B cell (primary cell): ENCODE data around the gene AMOTL1. TPM values are rescaled to one million over a fixed set of nuclear protein-coding genes. Genes with fewer than 3 reads are reported as not detected.
"Not testable (repeated sequence)": the region's sequence is repeated elsewhere in the genome, so short reads cannot be mapped to it uniquely, and the experiment has no call there.

ENCODE experiments used
- ATAC-seq: fragments of 200-7000 bp; cut with Tn5 transposase; one replicate; pipeline ENCODE4 v1.10.0; 2021; ENCODE audit warnings: low read depth, mild to moderate bottlenecking, moderate number of reproducible peaks, moderate library complexity
- CTCF ChIA-PET: fragments of 350-600 bp; sonication (Branson Sonifier 250); formaldehyde crosslinking; loops from one replicate; lab custom pipeline; 2021; ENCODE audit warnings: antibody characterized with exemption, inconsistent platforms; lab: Charles Lee
- POLR2A ChIA-PET: fragments of 350-600 bp; sonication (Branson Sonifier 250); formaldehyde crosslinking; loops from one replicate; lab custom pipeline; 2021; ENCODE audit warnings: antibody characterized with exemption; lab: Charles Lee
- DNase-seq: peaks from one replicate; pipeline ENCODE4 v3.0.0; 2013
- H2AFZ ChIP-seq: 2 replicates; pipeline ENCODE4 v1.6.1; 2012; ENCODE audit warnings: mild to moderate bottlenecking, low read depth, low read length; ENCODE audit not compliant: insufficient read depth, poor library complexity, severe bottlenecking
- H3K27ac ChIP-seq, 2 donors: 1 replicate in 1 of 2; 2 replicates in 1 of 2; pipeline ENCODE4 v1.5.1; 2012 to 2013; ENCODE audit warnings: low read length in 2 of 2, mild to moderate bottlenecking in 2 of 2, moderate library complexity in 1 of 2
- H3K27me3 ChIP-seq, 4 experiments: fragments of 200-600 bp in 1 of 4; sonication (generic) in 1 of 4; replicated peaks in 1 of 4; 1 replicate in 2 of 4; 2 replicates in 2 of 4; pipeline versions ENCODE4 v1.6.1 to v1.7.0; 2013 to 2016; ENCODE audit warnings: low read length in 3 of 4, mild to moderate bottlenecking in 2 of 4, mixed read lengths in 1 of 4, moderate library complexity in 1 of 4; ENCODE audit not compliant: insufficient read depth in 4 of 4, control insufficient read depth in 3 of 4; ENCODE audit errors: control extremely low read depth in 1 of 4
- H3K36me3 ChIP-seq, 2 experiments: replicated peaks in 1 of 2; 1 replicate in 1 of 2; 2 replicates in 1 of 2; pipeline versions ENCODE4 v1.6.1 to v1.7.1; 2013; ENCODE audit warnings: low read length in 1 of 2; ENCODE audit not compliant: insufficient read depth in 2 of 2, control insufficient read depth in 1 of 2; ENCODE audit errors: control extremely low read depth in 1 of 2, extremely low read depth in 1 of 2
- H3K4me1 ChIP-seq, 2 donors: fragments of 200-600 bp in 1 of 2; sonication (generic) in 1 of 2; 1 replicate in 1 of 2; 2 replicates in 1 of 2; pipeline versions ENCODE4 v1.5.1 to v1.6.1; 2013 to 2017; ENCODE audit warnings: low read length in 2 of 2; ENCODE audit not compliant: control insufficient read depth in 2 of 2, insufficient read depth in 2 of 2
- H3K4me2 ChIP-seq: replicated peaks from 2 replicates; pipeline ENCODE3; 2012; ENCODE audit warnings: mild to moderate bottlenecking, low read depth, low read length; ENCODE audit not compliant: poor library complexity, severe bottlenecking
- H3K4me3 ChIP-seq, 5 experiments: fragments of 200-600 bp in 1 of 5; sonication (generic) in 1 of 5; 1 replicate in 3 of 5; 2 replicates in 2 of 5; pipeline versions ENCODE4 v1.5.1 to v1.7.0; 2011 to 2016; ENCODE audit warnings: low read length in 4 of 5, mild to moderate bottlenecking in 4 of 5, low read depth in 2 of 5, control low read depth in 1 of 5, moderate library complexity in 1 of 5; ENCODE audit not compliant: insufficient read depth in 1 of 5; ENCODE audit errors: control extremely low read depth in 1 of 5, extremely low read depth in 1 of 5
- H3K79me2 ChIP-seq: fragments of 200-600 bp; sonication (generic); one replicate; pipeline ENCODE4 v1.6.0; 2016; ENCODE audit warnings: low read length; ENCODE audit not compliant: control insufficient read depth, insufficient read depth
- H3K9ac ChIP-seq: fragments of 200-600 bp; sonication (generic); 2 replicates; pipeline ENCODE4 v1.6.1; 2017; ENCODE audit warnings: mild to moderate bottlenecking, low read length, moderate library complexity
- H3K9me3 ChIP-seq, 3 donors: one replicate each; pipeline versions ENCODE4 v1.6.1 to v1.7.1; 2013; ENCODE audit warnings: low read length in 2 of 3; ENCODE audit not compliant: control insufficient read depth in 2 of 3, insufficient read depth in 1 of 3; ENCODE audit errors: control extremely low read depth in 1 of 3
- H4K20me1 ChIP-seq: 2 replicates; pipeline ENCODE4 v1.6.0; 2012; ENCODE audit warnings: mild to moderate bottlenecking, low read length; ENCODE audit not compliant: insufficient read depth, control insufficient read depth, poor library complexity, severe bottlenecking
- H3K27ac Mint-ChIP-seq: one replicate; pipeline ENCODE4 v1.8.0; 2021; ENCODE audit warnings: mixed read lengths
- H3K27me3 Mint-ChIP-seq: one replicate; pipeline ENCODE4 v1.8.0; 2021; ENCODE audit warnings: mixed read lengths
- H3K4me1 Mint-ChIP-seq: one replicate; pipeline ENCODE4 v1.8.0; 2021; ENCODE audit warnings: mixed read lengths
- H3K4me3 Mint-ChIP-seq: one replicate; pipeline ENCODE4 v1.8.0; 2021; ENCODE audit warnings: mixed read lengths
- H3K9me3 Mint-ChIP-seq: one replicate; pipeline ENCODE4 v1.8.0; 2022; ENCODE audit warnings: mixed read lengths; ENCODE audit not compliant: insufficient read depth
- EZH2 ChIP-seq: IDR thresholded peaks from 2 replicates; pipeline ENCODE4 v1.6.1; 2012; ENCODE audit warnings: borderline replicate concordance, low read depth, mild to moderate bottlenecking, moderate library complexity, low read length; ENCODE audit not compliant: insufficient read depth, poor library complexity, severe bottlenecking
- WGBS: methylation state at CpG from one replicate; pipeline ENCODE4 v1.1.5; 2013; ENCODE audit warnings: missing lambda C conversion rate; ENCODE audit not compliant: insufficient coverage; 5-methylcytosine and 5-hydroxymethylcytosine counted together
- intact Hi-C: fragments of 100-400 bp; cut with micrococcal nuclease; formaldehyde crosslinking; loops from one replicate; pipeline ENCODE4 v1.10.0; 2022
- polyA plus RNA-seq: library from polyadenylated mRNA; depleted of rRNA; stranded (reverse); fragments of >200 nt; gene quantifications from 2 replicates; pipeline ENCODE4 v1.2.3, GENCODE V29; 2012
- total RNA-seq, 2 donors: library from RNA; stranded (reverse); fragments of 120-200 nt in 1 of 2; gene quantifications; 1 replicate in 1 of 2; 2 replicates in 1 of 2; pipeline versions ENCODE4 v1.2.3 to v1.2.4, GENCODE V29; 2013 to 2022
- TF ChIP-seq, protein P1 (sequence below): fragments of 200-600 bp; IDR thresholded peaks from one replicate; pipeline ENCODE4 v1.8.0; 2022; ENCODE audit warnings: antibody characterized with exemption, mild to moderate bottlenecking

The AMOTL1 gene
- total and polyA plus RNA-seq, 2 donors (not counting 1 experiment from before 2014, with no cell fraction given) = 0.04 to 0.30 TPM

DNA sequence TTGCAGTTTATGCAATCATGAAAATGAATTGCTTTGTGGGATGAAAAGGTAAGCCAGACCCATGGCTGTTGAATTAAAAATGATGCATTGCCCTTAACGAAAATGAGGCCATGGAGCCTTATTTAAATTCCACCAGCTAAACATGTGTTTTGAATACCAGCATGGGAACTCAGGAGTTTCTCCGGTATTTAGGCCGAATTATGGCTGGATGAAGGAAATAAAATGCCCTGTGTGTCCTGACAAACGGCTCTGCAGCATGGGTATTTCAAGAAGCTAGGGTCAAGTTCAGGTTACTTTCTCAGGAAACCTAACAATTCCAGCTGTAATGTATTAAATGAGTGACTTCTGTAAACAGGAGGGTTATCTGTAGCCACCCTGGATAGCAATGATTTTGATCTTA, 38.3 kb downstream of the AMOTL1 start:
- H3K36me3 ChIP-seq = no peaks in the 10 kb centered on the region
- no peaks in the 10 kb centered on the region for H3K4me1 ChIP-seq
- H3K4me2 ChIP-seq = no peak overlapping the region
- H3K9me3 Mint-ChIP-seq = no peaks in the 10 kb centered on the region
- ChIA-PET POLR2A (no interaction called here), CTCF (no interaction called here)
- no peak overlapping the region for H3K4me3 Mint-ChIP-seq
- H3K79me2 ChIP-seq = no peaks in the 10 kb centered on the region
- DNase-seq (no peak), ATAC-seq (no peak)
- no peak overlapping the region for H3K4me3 ChIP-seq
- H3K27ac ChIP-seq = no peak overlapping the region
- TF ChIP-seq EZH2 = no peak
- TF ChIP-seq, protein P1, sequence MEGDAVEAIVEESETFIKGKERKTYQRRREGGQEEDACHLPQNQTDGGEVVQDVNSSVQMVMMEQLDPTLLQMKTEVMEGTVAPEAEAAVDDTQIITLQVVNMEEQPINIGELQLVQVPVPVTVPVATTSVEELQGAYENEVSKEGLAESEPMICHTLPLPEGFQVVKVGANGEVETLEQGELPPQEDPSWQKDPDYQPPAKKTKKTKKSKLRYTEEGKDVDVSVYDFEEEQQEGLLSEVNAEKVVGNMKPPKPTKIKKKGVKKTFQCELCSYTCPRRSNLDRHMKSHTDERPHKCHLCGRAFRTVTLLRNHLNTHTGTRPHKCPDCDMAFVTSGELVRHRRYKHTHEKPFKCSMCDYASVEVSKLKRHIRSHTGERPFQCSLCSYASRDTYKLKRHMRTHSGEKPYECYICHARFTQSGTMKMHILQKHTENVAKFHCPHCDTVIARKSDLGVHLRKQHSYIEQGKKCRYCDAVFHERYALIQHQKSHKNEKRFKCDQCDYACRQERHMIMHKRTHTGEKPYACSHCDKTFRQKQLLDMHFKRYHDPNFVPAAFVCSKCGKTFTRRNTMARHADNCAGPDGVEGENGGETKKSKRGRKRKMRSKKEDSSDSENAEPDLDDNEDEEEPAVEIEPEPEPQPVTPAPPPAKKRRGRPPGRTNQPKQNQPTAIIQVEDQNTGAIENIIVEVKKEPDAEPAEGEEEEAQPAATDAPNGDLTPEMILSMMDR = no peak
- H3K27me3 ChIP-seq = no peaks in the 10 kb centered on the region
- no peak overlapping the region for H3K9ac ChIP-seq
- H3K9me3 ChIP-seq = no peaks in the 10 kb centered on the region
- no peaks in the 10 kb centered on the region for H4K20me1 ChIP-seq
- WGBS = 82% methylated on average over 2 of the region's 4 CpGs
- no peaks in the 10 kb centered on the region for H3K27me3 Mint-ChIP-seq
- intact Hi-C loops = no loop called here
- H2AFZ ChIP-seq = no peak overlapping the region
- H3K4me1 Mint-ChIP-seq = no peaks in the 10 kb centered on the region
- H3K27ac Mint-ChIP-seq = no peak overlapping the region

DNA sequence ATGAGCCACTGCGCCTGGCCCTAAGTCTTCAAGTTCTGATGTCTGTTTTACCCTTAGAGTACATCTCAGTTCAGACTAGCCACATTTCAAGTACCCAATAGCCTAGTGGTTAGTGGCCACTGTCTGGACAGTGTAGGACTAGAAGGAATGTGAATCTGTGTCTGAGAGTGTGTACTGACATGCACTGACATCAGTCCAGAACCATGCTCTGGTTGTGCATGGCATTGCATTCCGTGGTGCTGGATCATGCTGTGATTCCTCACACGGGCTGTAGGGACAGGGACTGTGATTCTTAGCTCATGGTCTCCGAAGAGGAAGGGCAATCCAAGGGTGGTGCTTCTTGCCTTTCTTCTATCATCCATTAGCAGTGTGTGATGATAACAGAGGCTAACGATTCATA, 41.1 kb downstream of the AMOTL1 start:
- ATAC-seq (no peak), DNase-seq (no peak)
- H3K9me3 Mint-ChIP-seq = no peaks in the 10 kb centered on the region
- no peaks in the 10 kb centered on the region for H3K4me1 ChIP-seq
- H3K27ac ChIP-seq = no peak overlapping the region
- ChIA-PET CTCF (no interaction called here), POLR2A (no interaction called here)
- H3K4me2 ChIP-seq = no peak overlapping the region
- no peak overlapping the region for H3K4me3 ChIP-seq
- no peaks in the 10 kb centered on the region for H3K27me3 Mint-ChIP-seq
- no peak overlapping the region for H3K27ac Mint-ChIP-seq
- 87% methylated on average over 2 of the region's 5 CpGs for WGBS
- no peak overlapping the region for H2AFZ ChIP-seq
- H3K4me1 Mint-ChIP-seq = no peaks in the 10 kb centered on the region
- H3K4me3 Mint-ChIP-seq = no peak overlapping the region
- no peaks in the 10 kb centered on the region for H3K79me2 ChIP-seq
- H4K20me1 ChIP-seq = no peaks in the 10 kb centered on the region
- H3K36me3 ChIP-seq = peaks cover 0 to 2% of the 10 kb centered on the region in 2 experiments
- H3K9me3 ChIP-seq = no peaks in the 10 kb centered on the region
- no peak overlapping the region for H3K9ac ChIP-seq
- no peaks in the 10 kb centered on the region for H3K27me3 ChIP-seq
- intact Hi-C loops = no loop called here
- TF ChIP-seq, protein P1 = no peak

DNA sequence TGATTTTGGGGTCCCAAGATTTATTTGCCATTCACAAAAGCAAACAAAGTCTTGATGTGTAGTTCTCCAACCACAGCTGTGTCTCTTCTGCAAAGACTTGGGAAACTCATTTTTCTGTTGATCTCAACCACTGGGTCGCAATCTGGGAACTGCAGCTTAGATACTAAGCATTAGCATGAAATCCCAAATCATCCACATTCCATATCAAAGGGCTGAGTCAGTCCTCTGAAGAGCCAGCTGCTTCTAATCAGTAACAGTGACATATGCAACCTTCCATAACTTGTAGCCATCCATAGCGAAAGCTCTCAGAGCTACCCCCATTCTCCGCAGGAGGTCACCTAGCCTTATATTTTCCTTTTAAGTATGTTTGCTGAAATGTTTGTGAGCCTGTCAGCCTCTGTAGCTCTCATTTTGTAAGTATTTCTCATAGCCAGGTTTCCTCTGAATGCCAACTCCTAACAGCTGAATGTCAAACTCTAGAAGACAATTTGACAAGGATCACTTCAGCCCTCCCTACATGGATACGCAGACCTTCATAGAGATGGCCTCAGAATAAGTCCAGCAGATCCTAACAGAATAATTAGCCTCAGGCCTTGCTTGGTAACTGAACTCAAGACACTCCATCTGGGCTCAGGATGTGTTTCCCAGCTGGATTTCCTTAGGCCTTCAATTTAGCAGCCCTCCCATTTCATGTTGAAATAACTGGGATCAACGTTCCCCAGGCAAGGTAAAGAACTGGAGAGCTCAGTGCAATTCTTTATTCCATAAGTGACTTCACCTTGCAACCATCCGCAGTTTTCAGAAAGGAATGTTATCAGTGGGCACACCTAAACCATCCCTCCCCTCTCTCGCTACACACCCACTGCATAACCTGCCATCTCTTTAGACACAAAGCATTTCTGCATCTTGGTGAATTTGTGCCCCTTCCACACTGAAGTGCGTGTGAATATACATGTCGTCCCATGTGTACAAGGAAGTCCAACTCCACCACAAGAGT, 44.9 kb downstream of the AMOTL1 start:
- H3K27me3 Mint-ChIP-seq, H3K4me3 ChIP-seq, H3K27me3 ChIP-seq, H3K27ac ChIP-seq, H3K27ac Mint-ChIP-seq, H3K9me3 ChIP-seq, H3K79me2 ChIP-seq, H3K9me3 Mint-ChIP-seq, DNase-seq, H4K20me1 ChIP-seq, H3K9ac ChIP-seq, H3K4me1 Mint-ChIP-seq, H3K36me3 ChIP-seq, H3K4me3 Mint-ChIP-seq, H3K4me2 ChIP-seq, POLR2A ChIA-PET, ATAC-seq, H2AFZ ChIP-seq, H3K4me1 ChIP-seq, intact Hi-C loops, CTCF ChIA-PET: not testable (repeated sequence)
- WGBS = 96% methylated on average over 4 of the region's 9 CpGs
